Mesothelial cell of epicardium (in vitro differentiated cells): ENCODE results near the gene DTD2. TPM values are rescaled to one million over a fixed set of nuclear protein-coding genes. Genes with fewer than 3 reads are reported as not detected.

Experiments
- DNase-seq, 2 experiments: peaks; one replicate each; pipeline ENCODE4 v3.0.0; 2021; ENCODE audit warnings: low spot score in 2 of 2; ENCODE audit not compliant: unreplicated experiment in 2 of 2
- H3K27ac Mint-ChIP-seq: 2 replicates; pipeline ENCODE4 v1.8.0; 2021; ENCODE audit warnings: mixed read lengths
- H3K27me3 Mint-ChIP-seq: 2 replicates; pipeline ENCODE4 v1.8.0; 2021; ENCODE audit warnings: low read depth, mixed read lengths
- H3K36me3 Mint-ChIP-seq: 2 replicates; pipeline ENCODE4 v1.8.0; 2021; ENCODE audit warnings: mixed read lengths
- H3K4me1 Mint-ChIP-seq: 2 replicates; pipeline ENCODE4 v1.8.0; 2021; ENCODE audit warnings: mixed read lengths
- H3K4me3 Mint-ChIP-seq: 2 replicates; pipeline ENCODE4 v1.8.0; 2021; ENCODE audit warnings: mild to moderate bottlenecking, moderate library complexity, mixed read lengths
- H3K9me3 Mint-ChIP-seq: 2 replicates; pipeline ENCODE4 v1.8.0; 2021; ENCODE audit warnings: mixed read lengths
- CTCF ChIP-seq: fragments of 200-600 bp; sonication (generic); IDR thresholded peaks from one replicate; pipeline ENCODE4 v1.5.0; 2021; ENCODE audit warnings: antibody characterized with exemption; ENCODE audit not compliant: unreplicated experiment
- total RNA-seq: library from RNA; stranded (reverse); gene quantifications from 3 replicates; pipeline ENCODE4 v1.2.1, GENCODE V29; 2021

The DTD2 gene
- total RNA-seq, 1 donor from 2014 or later: 28.7 TPM

GRCh38 chr14:31402764-31403439 is 54.4 kb downstream of the DTD2 start:
- Mint-ChIP-seq H3K27ac (no peak overlapping the region), H3K4me1 (peaks cover 6% of the 10 kb centered on the region), H3K4me3 (no peak overlapping the region), H3K9me3 (no peaks in the 10 kb centered on the region), H3K27me3 (no peaks in the 10 kb centered on the region), H3K36me3 (peaks cover 7% of the 10 kb centered on the region)
- no peak for DNase-seq
- TF ChIP-seq CTCF: no peak

- no peak overlapping the region for H3K27ac Mint-ChIP-seq
- H3K4me3 Mint-ChIP-seq: no peak overlapping the region
- H3K27me3 Mint-ChIP-seq: no peaks in the 10 kb centered on the region
- peaks cover 6% of the 10 kb centered on the region for H3K4me1 Mint-ChIP-seq
- H3K9me3 Mint-ChIP-seq: no peaks in the 10 kb centered on the region
- DNase-seq: no peak
- TF ChIP-seq CTCF: no peak
- peaks cover 10% of the 10 kb centered on the region for H3K36me3 Mint-ChIP-seq
Observed at GRCh38 chr14:31401369-31401932, 55.9 kb downstream of the DTD2 start.

GRCh38 chr14:31400031-31400638 is 57.2 kb downstream of the DTD2 start:
- Mint-ChIP-seq H3K27ac (no peak overlapping the region), H3K27me3 (no peaks in the 10 kb centered on the region), H3K9me3 (no peaks in the 10 kb centered on the region), H3K36me3 (peaks cover 12% of the 10 kb centered on the region), H3K4me3 (no peak overlapping the region), H3K4me1 (no peaks in the 10 kb centered on the region)
- no peak for TF ChIP-seq CTCF
- no peak for DNase-seq

Other genes with a start within 250 kb of the DTD2 start
- 177 to 195 TPM (median 184 TPM) in 3 replicates for gene HECTD1, start 249.7 kb downstream of the DTD2 start, total RNA-seq
- gene HEATR5A, start 37.0 kb downstream of the DTD2 start, total RNA-seq: 21.5 to 24.4 TPM (median 22.2 TPM) in 3 replicates
- gene GPR33, start 30.5 kb upstream of the DTD2 start, total RNA-seq: not detected in 3 replicates
- 19.7 to 22.6 TPM (median 22.1 TPM) in 3 replicates for gene NUBPL, start 103.9 kb upstream of the DTD2 start, total RNA-seq